ENCODE results near the gene RNU6-9.

RNU6-9 gene

GRCh38 chr19:879711-880438 is 13.4 kb upstream of the RNU6-9 start:
- Histone ChIP-seq H3K27me3 (replicated peaks; ENCODE audit: insufficient read depth, low read length) (no peaks in the 10 kb centered on the region), H3K4me2 (ENCODE audit: low read depth, low read length) (no peak overlapping the region), H3K4me1 (ENCODE audit: low read length) (no peaks in the 10 kb centered on the region), H4K20me1 (ENCODE audit: insufficient read depth, low read length) (no peaks in the 10 kb centered on the region), H3K36me3 (replicated peaks; ENCODE audit: insufficient read depth, low read length) (no peaks in the 10 kb centered on the region; the same call in 1 of the 2 replicates), H3K4me3 (ENCODE audit: low read length) (no peak overlapping the region), H3K79me2 (ENCODE audit: low read length) (no peaks in the 10 kb centered on the region), H3K9ac (ENCODE audit: low read length) (no peak overlapping the region), H3K9me3 (replicated peaks; ENCODE audit: insufficient read depth, low read length) (no peaks in the 10 kb centered on the region), H3K9me2 (replicated peaks; ENCODE audit: insufficient read depth, low read length) (no peaks in the 10 kb centered on the region), H3K27ac (ENCODE audit: low read length) (no peak overlapping the region), H2AFZ (ENCODE audit: low read length) (no peak overlapping the region), H3F3A (ENCODE audit: insufficient read depth, low read length) (no peaks in the 10 kb centered on the region)
- no peak for DNase-seq
- TF ChIP-seq CTCF (IDR thresholded peaks at IDR 0.05; ENCODE audit: low read length) (no peak), EZH2 (optimal IDR thresholded peaks at IDR 0.05; ENCODE audit: low read depth, low read length) (no peak), EZH2phosphoT487 (IDR thresholded peaks at IDR 0.05; ENCODE audit: low read length) (no peak)

GRCh38 chr19:881385-882071 is 11.8 kb upstream of the RNU6-9 start:
- no peaks in the 10 kb centered on the region; the same call in 1 of the 2 replicates for H3K36me3 ChIP-seq (replicated peaks; ENCODE audit: insufficient read depth, low read length)
- H3K9ac ChIP-seq (ENCODE audit: low read length), result no peak overlapping the region
- H3K4me3 ChIP-seq (ENCODE audit: low read length), result no peak overlapping the region
- no peaks in the 10 kb centered on the region for H3K27me3 ChIP-seq (replicated peaks; ENCODE audit: insufficient read depth, low read length)
- no peaks in the 10 kb centered on the region for H4K20me1 ChIP-seq (ENCODE audit: insufficient read depth, low read length)
- no peaks in the 10 kb centered on the region for H3K9me2 ChIP-seq (replicated peaks; ENCODE audit: insufficient read depth, low read length)
- H3K4me2 ChIP-seq (ENCODE audit: low read depth, low read length), result no peak overlapping the region
- no peaks in the 10 kb centered on the region for H3K79me2 ChIP-seq (ENCODE audit: low read length)
- DNase-seq, result no peak
- no peak overlapping the region for H2AFZ ChIP-seq (ENCODE audit: low read length)
- H3F3A ChIP-seq (ENCODE audit: insufficient read depth, low read length), result no peaks in the 10 kb centered on the region
- no peaks in the 10 kb centered on the region for H3K4me1 ChIP-seq (ENCODE audit: low read length)
- no peak for TF ChIP-seq EZH2phosphoT487 (IDR thresholded peaks at IDR 0.05; ENCODE audit: low read length)
- no peak for TF ChIP-seq EZH2 (optimal IDR thresholded peaks at IDR 0.05; ENCODE audit: low read depth, low read length)
- no peak for TF ChIP-seq CTCF (IDR thresholded peaks at IDR 0.05; ENCODE audit: low read length)
- no peaks in the 10 kb centered on the region for H3K9me3 ChIP-seq (replicated peaks; ENCODE audit: insufficient read depth, low read length)
- H3K27ac ChIP-seq (ENCODE audit: low read length), result no peak overlapping the region

DNA sequence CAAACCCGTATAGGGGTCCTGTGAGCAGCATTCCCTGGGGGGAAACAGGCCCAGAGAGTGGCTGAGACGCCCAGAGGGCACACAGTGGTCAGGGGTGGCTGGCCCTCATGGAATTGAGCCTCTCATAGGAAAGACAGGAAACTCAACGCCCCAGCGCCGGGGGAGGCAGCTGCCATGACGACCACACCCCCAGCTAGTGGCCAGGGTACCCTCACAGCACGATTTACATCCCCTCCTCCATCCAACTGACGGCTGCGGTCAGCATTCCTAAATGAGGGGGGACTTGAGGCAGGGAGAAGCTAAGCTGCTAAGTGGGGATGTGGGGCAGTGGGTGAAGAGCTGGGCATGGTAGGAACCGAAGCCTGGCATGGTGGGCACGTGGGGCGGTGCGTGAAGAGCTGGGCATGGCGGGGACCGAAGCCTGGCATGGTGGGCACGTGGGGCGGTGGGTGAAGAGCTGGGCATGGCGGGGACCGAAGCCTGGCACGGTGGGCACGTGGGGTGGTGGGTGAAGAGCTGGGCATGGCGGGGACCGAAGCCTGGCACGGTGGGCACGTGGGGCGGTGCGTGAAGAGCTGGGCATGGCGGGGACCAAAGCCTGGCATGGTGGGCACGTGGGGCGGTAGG is 10.3 kb upstream of the RNU6-9 start:
- Histone ChIP-seq H3K36me3 (replicated peaks; ENCODE audit: insufficient read depth, low read length) (no peaks in the 10 kb centered on the region; the same call in 1 of the 2 replicates), H3K4me3 (ENCODE audit: low read length) (no peak overlapping the region), H3K9ac (ENCODE audit: low read length) (no peak overlapping the region), H4K20me1 (ENCODE audit: insufficient read depth, low read length) (no peaks in the 10 kb centered on the region), H3K4me1 (ENCODE audit: low read length) (no peaks in the 10 kb centered on the region), H3K27ac (ENCODE audit: low read length) (no peak overlapping the region), H3K9me2 (replicated peaks; ENCODE audit: insufficient read depth, low read length) (no peaks in the 10 kb centered on the region), H3K79me2 (ENCODE audit: low read length) (no peaks in the 10 kb centered on the region), H3K27me3 (replicated peaks; ENCODE audit: insufficient read depth, low read length) (no peaks in the 10 kb centered on the region), H2AFZ (ENCODE audit: low read length) (no peak overlapping the region), H3K4me2 (ENCODE audit: low read depth, low read length) (no peak overlapping the region), H3F3A (ENCODE audit: insufficient read depth, low read length) (no peaks in the 10 kb centered on the region), H3K9me3 (replicated peaks; ENCODE audit: insufficient read depth, low read length) (no peaks in the 10 kb centered on the region)
- no peak for DNase-seq
- TF ChIP-seq EZH2phosphoT487 (IDR thresholded peaks at IDR 0.05; ENCODE audit: low read length) (no peak), CTCF (IDR thresholded peaks at IDR 0.05; ENCODE audit: low read length) (no peak), EZH2 (optimal IDR thresholded peaks at IDR 0.05; ENCODE audit: low read depth, low read length) (no peak)
